Breast epithelium (tissue), 3 donors: ENCODE measurements around the gene SNRPA1.

Experiments
- POLR2A ChIP-seq: fragments of 450-650 bp; IDR thresholded peaks from one replicate; pipeline ENCODE4 v1.6.1; 2016; ENCODE audit warnings: antibody characterized with exemption, mild to moderate bottlenecking, moderate library complexity
- POLR2AphosphoS5 ChIP-seq, 3 donors: sonication (generic); formaldehyde crosslinking; IDR thresholded peaks; one replicate each; pipeline ENCODE4 v1.6.1; 2017; ENCODE audit warnings: antibody characterized with exemption in 3 of 3
- TF ChIP-seq, protein P1 (sequence below), 3 donors: fragments of 450-650 bp; IDR thresholded peaks; one replicate each; pipeline ENCODE4 v1.5.1; 2016 to 2017; ENCODE audit warnings: antibody characterized with exemption in 3 of 3, mild to moderate bottlenecking in 3 of 3, moderate library complexity in 3 of 3

DNA sequence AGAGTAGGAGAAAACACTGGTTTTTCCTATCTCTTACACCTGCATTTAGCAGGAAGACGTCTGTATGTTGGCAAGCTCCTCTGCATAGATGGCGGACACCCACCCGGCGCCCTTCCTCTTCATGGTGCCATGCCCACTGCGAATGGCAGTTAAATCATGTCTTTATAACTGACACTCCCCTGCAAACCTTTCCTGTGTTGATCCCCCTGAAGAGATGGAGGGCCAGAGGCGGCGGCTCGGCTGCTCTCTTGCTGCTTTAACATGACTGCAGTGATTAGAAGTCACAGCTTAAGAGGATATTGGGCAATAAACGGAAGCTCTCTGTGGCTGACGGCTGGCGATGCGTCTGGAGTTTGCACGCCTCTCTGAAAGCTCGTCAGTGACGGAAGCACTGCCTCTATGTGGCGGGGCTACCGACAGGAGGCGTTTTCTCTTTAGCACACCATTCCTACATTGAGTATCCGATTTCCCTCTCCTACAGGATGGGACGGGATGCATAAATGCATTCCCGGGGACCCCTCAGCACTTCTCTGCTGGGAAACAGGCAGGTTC, 25.5 kb upstream of the SNRPA1 start:
- TF ChIP-seq, protein P1, sequence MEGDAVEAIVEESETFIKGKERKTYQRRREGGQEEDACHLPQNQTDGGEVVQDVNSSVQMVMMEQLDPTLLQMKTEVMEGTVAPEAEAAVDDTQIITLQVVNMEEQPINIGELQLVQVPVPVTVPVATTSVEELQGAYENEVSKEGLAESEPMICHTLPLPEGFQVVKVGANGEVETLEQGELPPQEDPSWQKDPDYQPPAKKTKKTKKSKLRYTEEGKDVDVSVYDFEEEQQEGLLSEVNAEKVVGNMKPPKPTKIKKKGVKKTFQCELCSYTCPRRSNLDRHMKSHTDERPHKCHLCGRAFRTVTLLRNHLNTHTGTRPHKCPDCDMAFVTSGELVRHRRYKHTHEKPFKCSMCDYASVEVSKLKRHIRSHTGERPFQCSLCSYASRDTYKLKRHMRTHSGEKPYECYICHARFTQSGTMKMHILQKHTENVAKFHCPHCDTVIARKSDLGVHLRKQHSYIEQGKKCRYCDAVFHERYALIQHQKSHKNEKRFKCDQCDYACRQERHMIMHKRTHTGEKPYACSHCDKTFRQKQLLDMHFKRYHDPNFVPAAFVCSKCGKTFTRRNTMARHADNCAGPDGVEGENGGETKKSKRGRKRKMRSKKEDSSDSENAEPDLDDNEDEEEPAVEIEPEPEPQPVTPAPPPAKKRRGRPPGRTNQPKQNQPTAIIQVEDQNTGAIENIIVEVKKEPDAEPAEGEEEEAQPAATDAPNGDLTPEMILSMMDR (IDR thresholded peaks at IDR 0.05), result no peak
- TF ChIP-seq POLR2AphosphoS5 (IDR thresholded peaks at IDR 0.05), result no peak
- TF ChIP-seq POLR2A, result no peak
